SKM-1 (cell line): Measurements from ENCODE around the gene NLGN3.

ENCODE experiments used
- DNase-seq: peaks from one replicate; lab custom pipeline; 2025; ENCODE audit not compliant: unreplicated experiment; lab: John Stamatoyannopoulos, UW

NLGN3 gene

DNA sequence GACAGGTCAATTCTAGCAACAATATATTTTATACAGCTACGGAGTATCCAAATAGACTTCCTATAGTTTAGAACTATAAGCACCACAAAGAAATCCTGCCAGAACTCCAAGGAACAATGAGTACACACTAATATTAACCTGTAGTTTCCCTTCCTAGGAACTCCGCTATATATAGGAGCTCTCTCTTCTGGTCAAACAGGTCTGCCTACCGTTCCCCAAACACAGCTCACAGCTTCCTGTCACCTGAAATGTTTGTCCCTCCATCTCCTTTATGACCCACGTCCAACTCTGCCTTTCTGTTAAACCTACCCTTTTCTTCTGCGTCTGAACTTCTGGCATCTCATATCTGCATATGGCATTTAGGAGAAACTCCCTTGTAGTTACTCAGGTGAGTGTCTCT, 67.9 kb downstream of the NLGN3 start:
- no peak for DNase-seq

DNA sequence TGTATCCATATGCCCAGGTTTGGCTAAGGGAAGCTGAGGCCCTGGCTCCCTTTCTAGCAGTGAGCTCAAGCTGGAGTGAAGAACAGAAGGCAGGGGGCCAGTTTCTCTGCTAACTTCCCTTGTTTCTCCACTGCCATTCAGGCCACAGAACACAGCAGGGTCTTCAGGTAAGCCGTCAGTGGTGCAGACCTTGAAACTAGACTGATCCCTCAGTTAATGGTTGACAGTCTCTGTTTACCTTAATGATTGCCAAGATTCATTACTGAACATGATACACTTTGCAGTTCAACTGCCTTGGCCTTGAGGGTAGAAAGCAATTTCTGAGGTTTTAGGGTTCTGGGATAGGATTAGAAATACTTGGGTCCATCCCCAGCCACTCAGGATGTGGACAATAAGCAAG, 69.5 kb downstream of the NLGN3 start:
- no peak for DNase-seq

DNA sequence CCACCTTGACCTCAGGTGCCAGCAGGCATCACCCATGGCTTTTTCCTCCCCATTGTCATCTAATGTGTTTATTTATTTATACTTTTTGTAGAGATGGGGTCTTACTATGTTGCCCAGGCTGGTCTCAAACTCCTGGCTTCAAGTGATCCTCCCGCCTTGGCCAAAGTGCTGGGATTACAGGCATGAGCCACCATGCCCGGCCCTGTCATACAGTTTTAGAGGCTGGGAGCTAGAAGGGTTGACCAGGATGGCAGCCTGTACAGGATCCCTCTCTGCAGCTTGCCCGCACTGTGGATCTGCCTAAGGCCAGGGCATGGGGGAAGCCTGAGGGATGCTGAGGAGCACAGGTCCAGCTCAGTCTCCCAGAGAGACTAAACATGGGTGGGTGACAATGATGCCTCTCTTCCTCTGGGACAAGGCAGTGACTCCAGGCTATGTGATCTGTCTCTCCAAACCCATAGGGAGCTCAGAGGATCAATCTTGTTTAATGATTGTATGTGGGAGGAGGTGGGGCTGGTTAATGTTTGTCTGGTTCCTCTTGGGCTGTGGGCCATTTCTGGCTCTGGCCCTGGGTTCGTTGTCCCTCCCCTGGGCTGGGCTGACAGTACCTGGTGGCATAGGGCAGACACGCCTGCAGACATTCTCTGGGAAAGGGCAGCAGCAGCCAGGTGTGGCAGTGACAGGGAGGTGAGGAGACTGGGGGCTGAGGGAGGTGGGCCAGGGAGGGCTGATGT, 70.1 kb downstream of the NLGN3 start:
- no peak for DNase-seq

DNA sequence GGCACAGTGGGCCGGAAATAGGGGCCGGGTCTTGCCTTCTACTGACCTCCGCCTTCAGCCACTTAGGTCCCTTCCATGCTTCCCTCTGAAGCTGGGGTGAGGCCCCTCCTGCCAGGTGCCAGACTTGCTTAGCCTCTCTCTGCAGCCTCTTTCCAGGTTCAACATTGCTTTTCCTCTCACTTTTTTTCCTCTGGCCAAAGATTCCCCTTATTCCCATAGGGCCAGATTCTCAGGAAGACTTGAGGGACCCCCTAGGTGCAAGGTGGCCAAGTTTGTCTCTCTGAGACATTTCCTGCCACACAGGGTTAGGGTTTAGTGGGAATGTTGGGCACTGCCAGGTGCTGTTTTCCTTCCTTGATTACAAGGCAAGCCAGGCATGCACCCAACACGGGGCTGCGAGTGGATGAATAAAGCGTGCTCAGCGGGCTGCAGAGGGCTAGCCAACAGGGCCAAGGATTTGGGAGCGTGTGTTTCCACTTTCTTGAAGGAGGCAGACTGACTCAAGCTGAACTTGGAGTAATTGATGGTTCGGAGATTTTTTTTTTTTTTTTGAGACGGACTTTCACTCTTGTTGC, 70.8 kb downstream of the NLGN3 start:
- no peak for DNase-seq

DNA sequence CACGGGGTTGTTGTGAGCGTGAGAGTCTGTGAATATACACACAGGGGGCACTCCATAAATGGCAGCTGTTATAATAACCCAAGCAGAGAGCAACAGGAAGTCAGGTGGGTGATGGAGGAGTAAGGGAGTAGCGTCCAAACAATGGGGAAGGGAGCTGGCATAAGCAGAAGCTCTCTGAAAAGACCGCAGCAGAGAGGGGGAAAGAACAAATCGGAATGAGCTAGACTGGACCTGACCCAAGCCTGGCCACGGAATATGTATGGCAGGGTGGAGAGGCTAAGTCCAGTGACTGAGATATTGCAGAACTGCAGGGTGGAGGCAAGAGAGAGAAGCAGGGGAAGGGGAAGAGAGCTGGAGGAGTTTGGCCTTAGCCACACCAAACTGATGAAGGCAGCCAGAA, 71.8 kb downstream of the NLGN3 start:
- DNase-seq, result no peak

DNA sequence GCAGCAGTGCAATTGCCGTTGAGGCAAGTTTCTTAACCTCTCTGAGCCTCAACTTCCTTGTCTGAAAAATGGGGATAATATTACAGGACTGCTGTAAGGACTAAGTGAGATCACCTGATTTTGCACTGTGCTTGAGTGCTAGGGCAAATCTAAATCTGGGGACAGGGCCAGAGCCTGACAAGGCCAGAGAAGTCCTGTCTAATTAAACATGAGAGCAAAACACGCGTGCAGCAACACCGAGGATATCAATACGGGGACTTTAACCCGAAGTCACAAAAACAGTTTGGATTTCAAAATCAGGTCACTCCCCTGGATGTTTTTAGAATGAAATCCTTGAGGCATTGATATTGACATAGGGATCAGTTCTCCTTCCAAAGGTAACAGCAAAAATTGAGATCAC, 72.7 kb downstream of the NLGN3 start:
- no peak for DNase-seq
